ENCODE data around the gene IL36RN. TPM values are rescaled to one million over a fixed set of nuclear protein-coding genes. Genes with fewer than 3 reads are reported as not detected.
"Not testable (repeated sequence)": the region's sequence is repeated elsewhere in the genome, so short reads cannot be mapped to it uniquely, and the experiment has no call there.

Gene IL36RN
- polyA plus RNA-seq, 3 donors, result 0.01 TPM; not detected in 2

DNA sequence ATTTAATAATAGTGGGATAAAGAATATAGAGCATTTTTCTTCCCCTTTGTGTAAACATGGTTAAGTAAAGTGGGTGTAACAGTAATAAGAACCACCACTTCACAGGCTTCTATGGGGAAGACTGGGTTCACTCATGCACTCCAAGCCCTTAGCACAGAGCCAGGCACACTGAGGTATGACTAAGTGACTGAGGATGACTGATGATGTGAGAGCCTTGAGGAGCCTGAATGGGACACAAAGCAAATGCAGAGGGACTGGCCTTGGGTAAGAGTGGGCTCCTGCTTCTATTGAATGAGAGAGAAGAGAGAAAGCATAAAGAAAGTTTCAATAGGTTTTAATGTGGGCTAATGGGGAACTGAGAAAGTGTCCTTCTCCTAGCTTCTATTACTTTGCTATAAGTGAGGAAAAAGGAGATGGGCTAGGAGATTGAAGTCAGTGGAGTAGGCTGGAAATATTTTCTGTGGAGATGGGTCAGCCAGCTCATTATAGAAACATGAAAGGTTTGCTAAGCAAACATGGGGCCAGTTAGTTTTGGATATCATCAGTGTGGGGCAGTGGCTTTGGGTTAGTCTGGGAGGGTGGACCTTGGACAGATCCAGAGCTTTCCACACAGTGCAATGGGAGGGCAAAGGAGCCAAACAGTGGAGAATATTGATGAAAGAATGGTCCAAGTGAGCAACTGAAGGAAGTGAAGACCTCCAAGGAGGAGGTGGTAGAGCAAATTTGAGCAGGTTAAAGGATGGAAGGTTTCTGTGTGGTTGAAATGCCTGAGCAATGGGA, 29.4 kb downstream of the IL36RN start:
- H3K27ac ChIP-seq (ENCODE audit: low read depth, low read length), result no peak overlapping the region

DNA sequence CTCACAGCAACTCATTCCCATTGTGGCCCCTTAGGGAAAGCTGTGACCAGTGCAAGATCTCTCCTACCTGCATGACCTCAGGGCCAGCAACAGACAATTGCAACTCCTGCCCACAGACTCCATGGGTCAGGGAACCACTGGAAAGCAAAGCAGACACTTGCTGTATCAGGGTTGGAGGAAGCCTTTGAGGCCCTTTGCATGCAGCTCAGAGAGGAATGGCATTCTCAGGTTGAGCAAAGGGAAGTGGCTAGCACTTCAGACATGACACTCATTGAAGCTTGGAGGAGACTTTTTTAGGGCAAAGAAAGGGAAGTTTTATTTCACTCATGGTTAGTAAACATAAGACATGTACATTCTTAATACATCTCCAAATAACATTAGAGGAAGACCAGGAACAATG, 30.9 kb downstream of the IL36RN start:
- H3K27ac ChIP-seq (ENCODE audit: low read depth, low read length), result no peak overlapping the region

DNA sequence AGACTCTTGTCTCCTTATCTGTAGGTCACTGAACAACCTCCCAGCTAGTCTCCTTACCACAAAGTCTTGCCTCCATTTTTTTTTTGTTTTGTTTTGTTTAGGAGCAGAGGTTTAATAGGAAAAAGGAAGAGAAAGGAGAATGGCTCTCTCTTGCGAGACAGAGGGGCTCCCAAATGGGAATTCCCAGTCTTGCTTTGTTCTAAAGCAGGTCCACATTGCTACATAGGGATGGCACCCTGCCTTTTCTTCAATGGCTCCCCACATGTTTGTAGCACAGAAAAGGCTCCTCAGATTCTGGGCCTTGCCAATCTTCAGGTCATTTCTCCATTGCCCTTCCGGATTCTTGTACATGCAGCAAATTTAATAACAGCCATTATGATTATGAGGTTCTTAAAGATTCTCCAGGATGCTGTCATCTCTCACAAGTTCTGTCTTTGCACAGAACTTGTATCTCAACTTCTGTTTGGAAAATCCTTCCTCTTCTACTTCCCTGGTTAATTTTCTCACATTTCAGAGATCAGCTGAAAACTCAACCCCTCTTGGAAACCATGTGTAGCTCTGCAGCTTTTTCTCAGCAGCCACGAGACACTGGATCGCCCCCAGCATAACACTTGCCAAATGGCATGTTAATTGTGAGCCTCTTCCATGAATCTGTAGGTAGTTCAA, 32.4 kb downstream of the IL36RN start:
- H3K27ac ChIP-seq (ENCODE audit: low read depth, low read length), result no peak overlapping the region
- 64 to 82% (median 73%) methylated on average over 4 of the region's 4 CpGs for WGBS, 3 donors

DNA sequence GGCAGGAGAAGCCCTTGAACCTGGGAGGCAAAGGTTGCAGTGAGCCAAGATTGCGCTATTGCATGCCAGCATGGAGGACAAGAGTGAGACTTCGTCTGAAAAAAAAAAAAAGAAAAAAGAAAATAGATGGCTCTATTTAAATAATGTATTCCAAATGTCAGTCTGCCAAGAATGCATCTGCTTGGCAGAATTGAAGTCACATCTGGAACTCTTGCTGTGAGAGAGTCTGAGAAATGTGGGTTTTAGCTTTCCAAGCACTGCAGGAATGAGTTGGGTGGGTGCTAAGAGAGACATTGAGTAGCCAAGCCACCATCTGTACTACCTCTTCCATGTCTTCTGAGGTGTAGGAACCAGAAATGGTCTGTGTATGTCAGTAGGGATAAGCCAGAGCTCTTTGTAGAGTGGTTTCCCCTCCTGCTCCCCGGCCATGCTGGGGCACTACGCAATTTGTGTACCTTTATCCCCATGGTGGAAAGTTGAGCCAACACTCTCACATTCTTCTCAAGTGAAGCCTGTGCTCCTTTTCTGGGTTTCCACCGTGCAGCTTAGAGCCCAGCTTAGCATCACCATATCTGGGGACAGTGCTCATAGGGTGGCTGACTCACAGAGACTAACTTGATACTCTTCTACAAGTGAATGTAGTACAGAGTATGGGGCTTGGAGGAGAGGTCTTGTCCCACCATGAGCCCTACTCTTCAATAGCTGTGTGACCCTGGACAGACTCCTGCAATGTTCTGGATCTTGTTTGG, 34.0 kb downstream of the IL36RN start:
- WGBS, 3 donors, result 80 to 86% (median 86%) methylated on average over 5 of the region's 5 CpGs

DNA sequence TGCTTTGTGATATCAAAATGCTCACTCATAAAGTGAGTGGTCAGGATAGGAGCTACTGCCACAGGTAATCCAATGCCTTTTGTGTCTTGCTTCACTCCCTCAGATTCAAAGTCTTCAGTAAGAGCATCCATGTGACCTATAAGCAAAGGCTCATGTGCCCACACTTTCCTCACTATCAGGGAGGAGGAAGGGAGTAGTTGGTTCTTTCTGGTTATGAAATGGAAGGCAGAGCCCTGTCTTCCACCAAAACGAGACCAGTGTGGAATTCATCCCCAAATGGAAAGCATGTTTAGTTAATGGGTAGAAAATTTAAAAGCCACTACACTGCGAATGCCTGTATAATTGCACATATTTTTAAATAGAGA, 34.6 kb downstream of the IL36RN start:
- no peak overlapping the region for H3K27ac ChIP-seq (ENCODE audit: low read depth, low read length)
- 40 to 59% (median 57%) methylated on average over 2 of the region's 2 CpGs for WGBS, 3 donors

More for the DNA sequence above, 34.0 kb downstream of the IL36RN start:
- H3K27ac ChIP-seq (ENCODE audit: low read depth, low read length), result no peak overlapping the region

DNA sequence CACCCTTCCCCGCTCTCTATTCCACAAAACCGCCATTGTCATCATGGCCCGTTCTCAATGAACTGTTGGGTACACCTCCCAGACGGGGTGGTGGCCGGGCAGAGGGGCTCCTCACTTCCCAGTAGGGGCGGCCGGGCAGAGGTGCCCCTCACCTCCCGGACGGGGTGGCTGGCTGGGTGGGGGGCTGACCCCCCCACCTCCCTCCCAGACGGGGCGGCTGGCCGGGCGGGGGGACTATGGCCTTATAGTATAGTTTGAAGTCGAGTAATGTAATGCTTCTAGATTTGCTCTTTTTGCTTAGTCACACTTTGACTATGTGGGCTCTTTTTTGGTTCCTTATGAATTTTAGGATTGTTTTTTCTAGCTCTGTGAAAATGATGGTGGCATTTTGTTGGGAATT, 37.3 kb downstream of the IL36RN start:
- not testable (repeated sequence) for H3K27ac ChIP-seq (ENCODE audit: low read depth, low read length)
- WGBS, 3 donors, result 85 to 95% (median 94%) methylated on average over 8 to 14 of the region's 14 CpGs

DNA sequence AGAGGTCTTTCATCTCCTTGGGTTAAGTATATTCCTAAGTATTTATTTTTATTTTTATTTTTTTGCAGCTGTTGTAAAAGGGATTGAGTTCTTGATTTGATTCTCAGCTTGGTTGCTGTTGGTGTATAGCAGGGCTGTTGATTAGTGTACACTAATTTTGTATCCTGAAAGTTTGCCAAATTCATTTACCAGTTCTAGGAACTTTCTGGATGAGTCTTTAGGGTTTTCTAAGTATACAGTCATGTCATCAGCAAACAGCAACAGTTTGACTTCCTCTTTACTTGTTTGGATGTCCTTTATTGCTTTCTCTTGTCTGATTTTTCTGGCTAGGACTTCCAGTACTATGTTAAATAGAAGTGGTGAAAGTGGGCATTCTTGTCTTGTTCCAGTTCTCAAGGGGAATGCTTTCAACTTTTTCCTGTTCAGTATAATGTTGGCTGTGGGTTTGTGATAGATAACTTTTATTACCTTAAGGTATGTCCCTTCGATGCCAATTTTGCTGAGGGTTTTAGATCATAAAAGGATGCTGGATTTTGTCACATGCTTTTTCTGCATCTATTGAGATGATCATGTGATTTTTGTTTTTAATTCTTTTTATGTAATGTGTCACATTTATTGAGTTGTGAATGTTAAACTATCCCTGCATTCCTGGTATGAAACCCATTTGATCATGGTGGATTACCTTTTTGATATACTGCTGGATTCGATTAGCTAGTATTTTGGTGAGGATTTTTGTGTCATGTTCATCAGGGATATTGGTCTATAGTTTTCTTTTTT, 38.0 kb downstream of the IL36RN start:
- WGBS, 3 donors, result 46 to 94% (median 79%) methylated on average over 2 of the region's 2 CpGs

DNA sequence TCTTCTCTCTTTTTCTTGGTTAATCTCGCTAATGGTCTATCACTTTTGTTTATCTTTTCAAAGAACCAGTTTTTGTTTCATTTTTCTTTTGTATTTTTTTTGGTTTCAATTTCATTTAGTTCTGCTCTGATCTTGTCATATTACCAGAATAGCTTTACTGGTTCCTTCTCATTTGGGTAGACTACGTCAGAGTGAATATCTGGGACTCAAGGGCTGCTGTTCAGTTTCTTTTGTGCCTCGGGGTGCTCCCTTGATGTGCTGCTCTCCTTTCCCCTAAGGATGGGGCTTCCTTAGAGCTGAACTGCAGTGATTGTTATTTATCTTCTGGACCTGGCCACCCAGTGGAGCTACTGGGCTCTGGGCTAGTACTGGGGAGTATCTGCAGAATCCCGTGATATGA, 39.0 kb downstream of the IL36RN start:
- no peak overlapping the region for H3K27ac ChIP-seq (ENCODE audit: low read depth, low read length)
- WGBS, 3 donors, result 83 to 90% (median 88%) methylated on average over 4 of the region's 4 CpGs

More for the DNA sequence above, 38.0 kb downstream of the IL36RN start:
- not testable (repeated sequence) for H3K27ac ChIP-seq (ENCODE audit: low read depth, low read length)

DNA sequence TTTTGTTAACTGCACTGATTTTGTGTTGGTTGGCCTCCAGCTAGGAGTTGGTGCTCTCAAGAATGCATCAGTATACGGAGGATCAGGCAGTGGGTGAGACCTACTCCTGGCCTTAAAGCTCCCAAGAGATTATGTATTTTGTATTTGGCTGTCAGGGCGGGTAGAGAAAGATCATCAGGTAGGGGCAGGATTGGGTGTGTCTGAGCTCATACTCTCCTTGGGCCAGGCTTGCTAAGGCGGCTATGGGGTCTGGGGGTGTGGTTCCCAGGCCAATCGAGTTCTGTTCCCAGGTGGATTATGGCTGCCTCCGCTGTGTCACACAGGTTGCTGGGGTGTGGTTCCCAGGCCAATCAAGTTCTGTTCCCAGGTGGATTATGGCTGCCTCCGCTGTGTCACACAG, 39.5 kb downstream of the IL36RN start:
- H3K27ac ChIP-seq (ENCODE audit: low read depth, low read length), result no peak overlapping the region
- whole genome bisulfite sequencing, 3 donors, result 89 to 98% (median 93%) methylated on average over 4 to 6 of the region's 6 CpGs

DNA sequence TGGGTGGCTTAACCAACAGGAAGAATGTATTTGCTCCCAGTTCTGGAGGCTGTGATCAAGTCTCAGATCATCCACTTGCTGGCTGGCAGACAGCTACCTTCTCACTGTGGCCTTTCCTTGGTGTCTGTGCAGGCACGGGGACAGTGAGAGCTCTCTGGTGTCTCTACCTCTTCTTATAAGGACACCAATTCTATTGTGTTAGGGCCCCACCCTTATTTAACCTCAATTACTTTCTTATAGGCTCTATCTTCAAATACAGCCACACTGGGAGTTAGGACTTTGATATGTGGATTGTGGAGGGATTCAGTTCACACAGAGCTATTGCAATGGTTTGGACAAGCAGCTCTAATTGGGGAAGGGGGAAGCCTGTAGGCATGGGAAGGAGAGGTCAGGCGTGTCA, 43.1 kb downstream of the IL36RN start:
- WGBS, 3 donors, result 77 to 96% (median 93%) methylated on average over 2 of the region's 2 CpGs
- H3K27ac ChIP-seq (ENCODE audit: low read depth, low read length), result no peak overlapping the region

DNA sequence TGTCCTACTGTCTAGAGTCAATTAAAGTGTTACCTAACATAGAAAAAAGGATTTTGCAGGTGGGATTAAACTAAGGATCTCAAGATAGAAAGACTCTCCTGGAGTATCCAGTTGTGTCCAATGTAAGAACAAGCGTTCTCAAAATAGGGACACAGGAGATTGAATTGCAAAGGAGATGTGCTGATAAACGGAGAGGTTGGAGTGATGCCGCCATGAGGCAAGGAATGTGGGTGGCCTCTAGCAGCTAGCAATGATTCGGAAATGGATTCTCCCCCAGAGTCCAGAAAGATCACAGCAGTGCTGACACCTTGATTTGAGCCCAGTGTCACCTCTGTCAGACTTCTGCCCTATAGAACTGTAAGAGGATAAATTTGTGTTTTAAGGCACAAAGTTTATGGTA, 44.3 kb downstream of the IL36RN start:
- H3K27ac ChIP-seq (ENCODE audit: low read depth, low read length), result no peak overlapping the region
- 88 to 96% (median 94%) methylated on average over 4 of the region's 4 CpGs for WGBS, 3 donors

DNA sequence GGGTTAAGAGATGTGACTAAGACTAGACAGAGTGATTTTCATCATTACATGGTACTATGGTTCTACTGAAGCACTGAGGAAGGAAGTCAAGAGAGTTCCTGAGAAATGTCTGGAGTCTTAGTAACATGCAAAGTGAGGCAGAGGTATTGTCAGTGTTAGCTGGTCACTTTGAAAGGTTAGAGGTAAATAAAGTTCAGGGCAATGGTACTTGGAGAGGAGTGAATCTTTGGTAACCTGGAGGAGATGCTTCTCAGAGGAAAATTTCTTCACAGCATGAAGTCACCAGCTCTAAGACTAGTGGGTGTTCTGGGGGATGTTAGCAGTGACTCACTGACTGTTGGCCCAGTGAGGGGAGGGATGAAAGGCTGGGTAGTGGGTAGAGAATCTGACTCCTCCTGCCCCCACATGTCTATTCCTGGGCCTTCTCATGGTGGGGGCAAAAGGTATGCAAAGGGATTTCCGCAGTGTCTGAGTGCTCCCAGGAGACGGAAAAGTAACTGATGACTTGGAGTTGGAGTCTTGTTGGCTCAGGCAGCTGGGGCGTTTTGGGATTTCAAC, 45.1 kb downstream of the IL36RN start:
- H3K27ac ChIP-seq (ENCODE audit: low read depth, low read length), result no peak overlapping the region
- 70 to 81% (median 80%) methylated on average over 3 of the region's 3 CpGs for WGBS, 3 donors

DNA sequence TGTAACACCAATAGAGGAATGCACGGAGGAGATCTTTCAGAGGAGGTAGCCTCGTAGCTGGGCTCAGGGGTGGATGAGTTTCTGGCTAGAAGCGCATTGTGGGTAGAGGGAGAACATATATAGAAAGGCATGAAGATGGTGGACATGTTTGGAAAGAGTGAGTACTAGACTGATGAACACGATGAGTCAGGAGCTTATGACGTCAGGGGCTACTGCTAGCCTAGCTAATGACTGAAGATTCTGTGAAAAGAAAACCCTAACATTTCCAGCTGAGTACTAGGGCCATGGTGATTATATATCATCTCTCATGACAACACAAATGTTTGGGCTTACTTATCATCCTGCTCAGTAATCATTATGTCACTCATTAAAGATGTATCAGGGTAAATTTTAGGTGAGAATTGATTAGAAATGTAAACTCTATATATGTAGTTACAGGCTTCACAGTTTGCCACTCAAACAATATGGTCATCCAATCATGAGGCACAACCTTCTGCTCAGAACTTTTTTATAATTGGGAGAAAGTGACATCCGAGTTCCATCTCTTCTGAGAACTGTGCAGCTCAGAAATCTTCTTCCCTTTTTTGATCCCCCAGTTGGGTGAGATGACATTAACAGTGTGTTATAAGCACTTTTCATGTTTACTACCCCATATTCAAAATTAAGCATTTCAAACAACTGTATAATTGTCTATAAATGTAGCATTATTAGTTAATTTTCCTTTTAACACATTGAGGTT, 46.2 kb downstream of the IL36RN start:
- WGBS, 3 donors, result 68 to 78% (median 76%) methylated on average over 6 of the region's 6 CpGs
- H3K27ac ChIP-seq (ENCODE audit: low read depth, low read length), result no peak overlapping the region

DNA sequence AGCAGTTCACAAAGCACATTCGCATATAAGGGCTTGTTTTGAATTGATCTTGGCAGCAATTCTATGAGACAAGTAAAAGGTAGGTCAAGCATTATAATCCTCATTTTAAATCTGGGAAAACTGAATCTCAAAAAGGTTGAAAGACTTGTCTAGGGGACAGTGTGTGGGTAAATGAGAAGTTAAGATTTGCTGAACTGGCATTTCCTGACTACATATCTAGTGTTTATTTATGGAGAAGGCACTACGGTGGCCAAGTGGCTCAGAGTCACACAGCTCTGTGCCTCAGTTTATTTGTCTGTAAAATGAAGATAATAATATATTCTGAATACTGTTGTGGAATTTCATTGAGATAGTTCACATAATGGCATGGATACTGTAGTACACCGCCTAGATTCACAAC, 52.1 kb downstream of the IL36RN start:
- H3K27ac ChIP-seq (ENCODE audit: low read depth, low read length), result no peak overlapping the region
- 68 to 75% (median 72%) methylated on average over 3 of the region's 3 CpGs for WGBS, 3 donors

DNA sequence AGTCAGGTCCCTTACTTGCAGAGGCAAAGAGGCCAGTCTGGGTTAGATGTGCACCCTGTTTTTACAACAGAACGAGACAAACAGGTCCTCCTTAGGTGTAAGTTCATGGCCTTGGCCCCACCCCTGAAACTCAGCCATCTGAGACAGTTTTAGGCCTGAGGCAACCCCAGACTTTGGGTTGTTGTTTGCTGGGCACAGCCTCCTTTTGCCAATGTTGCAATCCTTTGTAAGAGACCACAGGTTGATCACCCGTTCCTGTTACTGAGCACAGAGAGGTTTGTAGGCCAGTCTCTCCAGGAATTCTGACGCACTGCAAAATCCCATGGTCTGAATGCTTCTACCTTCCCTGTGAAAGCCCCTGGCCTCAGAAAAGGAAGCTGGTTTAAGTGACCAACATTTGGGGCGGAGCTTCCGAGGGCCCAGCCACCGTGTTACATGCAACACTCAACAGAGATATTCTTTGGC, 52.9 kb downstream of the IL36RN start:
- no peak overlapping the region for H3K27ac ChIP-seq (ENCODE audit: low read depth, low read length)
- WGBS, 3 donors, result 48 to 71% (median 52%) methylated on average over 6 of the region's 6 CpGs

DNA sequence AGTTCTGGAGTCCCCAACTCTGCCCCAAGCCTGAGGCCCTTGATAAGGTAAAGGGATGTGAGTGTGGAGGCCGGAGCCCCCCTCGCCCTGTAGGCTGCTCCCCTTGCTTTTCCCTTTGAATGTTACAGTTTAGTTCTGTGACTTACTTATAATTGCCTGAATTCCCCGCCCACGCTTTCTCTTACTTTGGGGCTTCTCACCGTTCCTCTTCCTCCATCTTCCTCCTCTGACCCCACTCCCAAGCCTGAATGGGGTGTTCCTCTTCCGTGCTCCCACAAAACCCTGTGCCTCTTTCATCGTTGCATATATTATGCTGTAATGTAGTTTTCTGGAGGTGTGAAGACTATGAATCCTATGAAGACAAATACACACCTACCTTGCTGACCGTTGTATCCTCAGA, 53.4 kb downstream of the IL36RN start:
- 75 to 87% (median 75%) methylated on average over 8 of the region's 8 CpGs for WGBS, 3 donors
- H3K27ac ChIP-seq (ENCODE audit: low read depth, low read length), result no peak overlapping the region

DNA sequence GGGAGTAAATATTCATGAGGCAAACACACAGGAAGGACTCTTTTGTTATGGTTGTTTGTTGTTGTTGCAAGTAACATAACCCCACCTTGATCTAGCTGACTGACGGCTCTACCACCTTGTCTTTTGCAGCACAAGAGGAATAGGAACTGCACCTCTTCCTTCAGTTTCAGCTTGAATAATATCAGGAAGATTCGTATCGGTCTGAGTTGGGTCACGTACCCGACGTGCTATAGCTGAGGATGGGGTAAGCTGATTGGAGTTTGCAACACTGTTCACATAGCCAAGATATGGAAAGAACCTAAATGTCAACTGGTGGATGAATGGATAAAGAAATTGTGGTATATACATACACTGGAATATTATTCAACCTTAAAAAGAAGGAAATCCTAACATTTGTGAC, 53.9 kb downstream of the IL36RN start:
- no peak overlapping the region for H3K27ac ChIP-seq (ENCODE audit: low read depth, low read length)
- WGBS, 3 donors, result 59 to 79% (median 62%) methylated on average over 6 of the region's 6 CpGs

DNA sequence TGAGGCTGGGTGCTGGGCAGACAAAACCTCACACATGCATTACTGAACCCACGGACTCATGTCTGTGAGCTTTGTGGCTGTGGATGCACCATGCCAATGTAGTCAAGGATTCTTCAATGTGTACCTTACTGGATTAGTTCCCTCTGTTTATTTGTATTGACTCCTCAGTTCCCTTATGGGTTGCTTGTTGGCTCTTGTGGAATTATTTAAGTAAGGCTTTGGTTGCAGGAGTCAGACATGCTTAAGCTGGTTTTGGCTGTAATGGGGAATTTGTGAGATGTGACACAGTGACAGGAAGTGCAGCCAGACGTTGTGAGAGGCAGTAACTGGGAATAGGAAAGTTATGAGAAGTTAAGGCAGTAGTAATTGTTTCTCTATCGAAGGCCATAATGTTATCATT, 54.8 kb downstream of the IL36RN start:
- H3K27ac ChIP-seq (ENCODE audit: low read depth, low read length), result no peak overlapping the region
- WGBS, 3 donors, result 55 to 61% (median 58%) methylated on average over 3 of the region's 3 CpGs
